ENCODE results near the gene SMAP1.

SMAP1 gene

GRCh38 chr6:70667711-70668498 is at the start of gene SMAP1:
Gene SMAP1 (plus strand): TSS chr6:70667883. CDS start chr6:70668024, 141 bp downstream.
- peak; percentile 88 for DNase-seq

GRCh38 chr6:70620746-70621145 is 46.9 kb upstream of the SMAP1 start:
- no peak for DNase-seq

GRCh38 chr6:70622461-70622860 is 45.2 kb upstream of the SMAP1 start:
- DNase-seq = no peak

GRCh38 chr6:70625436-70625835 is 42.2 kb upstream of the SMAP1 start:
- no peak for DNase-seq

- no peak for DNase-seq
These were observed 40.0 kb upstream of the SMAP1 start for GRCh38 chr6:70627500-70628254.

GRCh38 chr6:70629929-70630328 is 37.8 kb upstream of the SMAP1 start:
- DNase-seq = no peak

- no peak for DNase-seq
These were observed 33.8 kb upstream of the SMAP1 start for GRCh38 chr6:70633870-70634269.

- DNase-seq = no peak
These were observed 31.1 kb upstream of the SMAP1 start for GRCh38 chr6:70636596-70636995.

GRCh38 chr6:70638468-70638867 is 29.2 kb upstream of the SMAP1 start:
- DNase-seq = no peak

GRCh38 chr6:70651326-70651905 is 16.3 kb upstream of the SMAP1 start:
- DNase-seq = no peak

GRCh38 chr6:70652216-70652615 is 15.5 kb upstream of the SMAP1 start:
- no peak for DNase-seq

GRCh38 chr6:70657706-70658105 is 10.0 kb upstream of the SMAP1 start:
- DNase-seq = no peak

GRCh38 chr6:70663881-70664466 is 3.7 kb upstream of the SMAP1 start:
- no peak for DNase-seq

- no peak for DNase-seq
These were observed 977 bp upstream of the SMAP1 start for GRCh38 chr6:70666706-70667105.

GRCh38 chr6:70667256-70667710 is 400 bp upstream of the SMAP1 start:
- no peak for DNase-seq

- no peak for DNase-seq
These were observed 773 bp downstream of the SMAP1 start for GRCh38 chr6:70668499-70668812.

- no peak for DNase-seq
These were observed 1.4 kb downstream of the SMAP1 start for GRCh38 chr6:70669133-70669532.

- DNase-seq = no peak
These were observed 4.9 kb downstream of the SMAP1 start for GRCh38 chr6:70672549-70672948.

- DNase-seq = no peak
These were observed 5.4 kb downstream of the SMAP1 start for GRCh38 chr6:70673054-70673453.

GRCh38 chr6:70673601-70674000 is 5.9 kb downstream of the SMAP1 start:
- DNase-seq = peak; percentile 34

GRCh38 chr6:70675822-70676221 is 8.1 kb downstream of the SMAP1 start:
- DNase-seq = no peak

GRCh38 chr6:70676821-70677220 is 9.1 kb downstream of the SMAP1 start:
- no peak for DNase-seq

- no peak for DNase-seq
These were observed 12.7 kb downstream of the SMAP1 start for GRCh38 chr6:70680396-70680795.

All from hematopoietic multipotent progenitor cell treated with erythropoietin and hydrocortisone succinate and interleukin-3 and kit ligand, for 8 days (in vitro differentiated cells).